Measurements from ENCODE around the gene SULT4A1.

- TF ChIP-seq, protein P1, sequence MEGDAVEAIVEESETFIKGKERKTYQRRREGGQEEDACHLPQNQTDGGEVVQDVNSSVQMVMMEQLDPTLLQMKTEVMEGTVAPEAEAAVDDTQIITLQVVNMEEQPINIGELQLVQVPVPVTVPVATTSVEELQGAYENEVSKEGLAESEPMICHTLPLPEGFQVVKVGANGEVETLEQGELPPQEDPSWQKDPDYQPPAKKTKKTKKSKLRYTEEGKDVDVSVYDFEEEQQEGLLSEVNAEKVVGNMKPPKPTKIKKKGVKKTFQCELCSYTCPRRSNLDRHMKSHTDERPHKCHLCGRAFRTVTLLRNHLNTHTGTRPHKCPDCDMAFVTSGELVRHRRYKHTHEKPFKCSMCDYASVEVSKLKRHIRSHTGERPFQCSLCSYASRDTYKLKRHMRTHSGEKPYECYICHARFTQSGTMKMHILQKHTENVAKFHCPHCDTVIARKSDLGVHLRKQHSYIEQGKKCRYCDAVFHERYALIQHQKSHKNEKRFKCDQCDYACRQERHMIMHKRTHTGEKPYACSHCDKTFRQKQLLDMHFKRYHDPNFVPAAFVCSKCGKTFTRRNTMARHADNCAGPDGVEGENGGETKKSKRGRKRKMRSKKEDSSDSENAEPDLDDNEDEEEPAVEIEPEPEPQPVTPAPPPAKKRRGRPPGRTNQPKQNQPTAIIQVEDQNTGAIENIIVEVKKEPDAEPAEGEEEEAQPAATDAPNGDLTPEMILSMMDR (IDR thresholded peaks at IDR 0.05; ENCODE audit: low read length), result no peak
- no peak for TF ChIP-seq EZH2 (IDR thresholded peaks at IDR 0.05; ENCODE audit: borderline replicate concordance, low read length)
These were observed 36.7 kb downstream of the SULT4A1 start for GRCh38 chr22:43825651-43826050.
